Parathyroid adenoma (tissue), 2 donors: Measurements from ENCODE around the gene PATZ1.

Experiments
- H2AFZ ChIP-seq: fragments of 300-600 bp; sonication (generic); one replicate; pipeline ENCODE4 v1.7.0; 2017; ENCODE audit warnings: antibody characterized with exemption, mild to moderate bottlenecking
- H3K27ac ChIP-seq: fragments of 300-600 bp; sonication (generic); one replicate; pipeline ENCODE4 v1.7.0; 2017
- H3K27me3 ChIP-seq: fragments of 300-600 bp; sonication (generic); one replicate; pipeline ENCODE4 v1.7.0; 2017; ENCODE audit warnings: low read length; ENCODE audit not compliant: control insufficient read depth, insufficient read depth
- H3K36me3 ChIP-seq: fragments of 300-600 bp; sonication (generic); one replicate; pipeline ENCODE4 v1.7.0; 2017; ENCODE audit warnings: low read length; ENCODE audit not compliant: control insufficient read depth, insufficient read depth
- H3K4me1 ChIP-seq: fragments of 300-600 bp; sonication (generic); one replicate; pipeline ENCODE4 v1.7.0; 2017; ENCODE audit warnings: control low read depth
- H3K4me2 ChIP-seq: fragments of 300-600 bp; sonication (generic); one replicate; pipeline ENCODE4 v1.7.0; 2017; ENCODE audit warnings: low read length
- H3K4me3 ChIP-seq: fragments of 300-600 bp; sonication (generic); one replicate; pipeline ENCODE4 v1.7.0; 2017; ENCODE audit warnings: low read depth, low read length
- H3K79me2 ChIP-seq: fragments of 300-600 bp; sonication (generic); one replicate; pipeline ENCODE4 v1.7.0; 2017; ENCODE audit warnings: control low read depth
- H3K9ac ChIP-seq: fragments of 300-600 bp; sonication (generic); one replicate; pipeline ENCODE4 v1.7.0; 2017; ENCODE audit warnings: mild to moderate bottlenecking
- H3K9me3 ChIP-seq: fragments of 300-600 bp; sonication (generic); one replicate; pipeline ENCODE4 v1.7.0; 2017; ENCODE audit warnings: low read length; ENCODE audit not compliant: control insufficient read depth
- TF ChIP-seq, protein P1 (sequence below): fragments of 300-600 bp; sonication (generic); IDR thresholded peaks from one replicate; pipeline ENCODE4 v1.7.0; 2017; ENCODE audit warnings: antibody characterized with exemption, mild to moderate bottlenecking
- donor health status: primary hyperparathyroidism.

Gene PATZ1

DNA sequence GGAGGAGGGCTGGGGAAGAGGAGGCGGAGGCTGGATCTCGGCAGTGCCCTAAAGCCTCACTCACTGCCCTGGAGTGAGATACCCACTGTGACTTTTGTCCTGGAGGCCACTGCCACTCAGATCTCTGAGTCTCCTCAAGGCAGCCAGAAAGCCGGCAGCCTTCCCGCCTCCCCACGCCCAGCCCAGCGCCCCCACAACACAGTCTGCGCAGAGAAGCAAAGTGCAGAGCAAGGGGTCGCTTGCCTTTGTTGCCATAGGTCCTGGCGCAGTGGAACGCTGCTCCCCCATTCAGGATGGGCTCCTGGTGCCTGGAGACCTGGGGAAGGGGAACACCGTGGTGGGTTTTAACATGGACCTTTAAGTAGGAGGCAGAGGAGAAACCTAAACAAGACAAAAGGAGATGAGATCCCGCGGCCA lies 17.6 kb downstream of the PATZ1 start:
- TF ChIP-seq, protein P1, sequence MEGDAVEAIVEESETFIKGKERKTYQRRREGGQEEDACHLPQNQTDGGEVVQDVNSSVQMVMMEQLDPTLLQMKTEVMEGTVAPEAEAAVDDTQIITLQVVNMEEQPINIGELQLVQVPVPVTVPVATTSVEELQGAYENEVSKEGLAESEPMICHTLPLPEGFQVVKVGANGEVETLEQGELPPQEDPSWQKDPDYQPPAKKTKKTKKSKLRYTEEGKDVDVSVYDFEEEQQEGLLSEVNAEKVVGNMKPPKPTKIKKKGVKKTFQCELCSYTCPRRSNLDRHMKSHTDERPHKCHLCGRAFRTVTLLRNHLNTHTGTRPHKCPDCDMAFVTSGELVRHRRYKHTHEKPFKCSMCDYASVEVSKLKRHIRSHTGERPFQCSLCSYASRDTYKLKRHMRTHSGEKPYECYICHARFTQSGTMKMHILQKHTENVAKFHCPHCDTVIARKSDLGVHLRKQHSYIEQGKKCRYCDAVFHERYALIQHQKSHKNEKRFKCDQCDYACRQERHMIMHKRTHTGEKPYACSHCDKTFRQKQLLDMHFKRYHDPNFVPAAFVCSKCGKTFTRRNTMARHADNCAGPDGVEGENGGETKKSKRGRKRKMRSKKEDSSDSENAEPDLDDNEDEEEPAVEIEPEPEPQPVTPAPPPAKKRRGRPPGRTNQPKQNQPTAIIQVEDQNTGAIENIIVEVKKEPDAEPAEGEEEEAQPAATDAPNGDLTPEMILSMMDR = no peak
- Histone ChIP-seq H3K36me3 (no peaks in the 10 kb centered on the region), H3K27ac (no peak overlapping the region)

GRCh38 chr22:31327806-31328543 lies 18.2 kb downstream of the PATZ1 start:
- H3K4me3 ChIP-seq = no peak overlapping the region
- no peak overlapping the region for H2AFZ ChIP-seq
- H3K4me1 ChIP-seq = no peaks in the 10 kb centered on the region
- no peaks in the 10 kb centered on the region for H3K9me3 ChIP-seq
- H3K79me2 ChIP-seq = no peaks in the 10 kb centered on the region
- no peak overlapping the region for H3K9ac ChIP-seq
- H3K4me2 ChIP-seq = no peak overlapping the region
- H3K36me3 ChIP-seq = no peaks in the 10 kb centered on the region
- no peak overlapping the region for H3K27ac ChIP-seq
- TF ChIP-seq, protein P1 = no peak
- H3K27me3 ChIP-seq = no peaks in the 10 kb centered on the region

More for the DNA sequence above, 17.6 kb downstream of the PATZ1 start:
- H3K9ac ChIP-seq = no peak overlapping the region
- H3K4me2 ChIP-seq = no peak overlapping the region
- H3K79me2 ChIP-seq = no peaks in the 10 kb centered on the region
- H3K4me1 ChIP-seq = no peaks in the 10 kb centered on the region
- H3K4me3 ChIP-seq = no peak overlapping the region
- H3K9me3 ChIP-seq = no peaks in the 10 kb centered on the region
- H3K27me3 ChIP-seq = no peaks in the 10 kb centered on the region
- H2AFZ ChIP-seq = no peak overlapping the region

GRCh38 chr22:31326877-31327276 lies 19.3 kb downstream of the PATZ1 start:
- Histone ChIP-seq H3K79me2 (no peaks in the 10 kb centered on the region), H3K4me3 (no peak overlapping the region), H3K9ac (no peak overlapping the region), H3K4me1 (no peaks in the 10 kb centered on the region), H2AFZ (no peak overlapping the region), H3K27me3 (no peaks in the 10 kb centered on the region), H3K4me2 (no peak overlapping the region), H3K27ac (no peak overlapping the region), H3K9me3 (no peaks in the 10 kb centered on the region), H3K36me3 (no peaks in the 10 kb centered on the region)
- TF ChIP-seq, protein P1 = no peak

DNA sequence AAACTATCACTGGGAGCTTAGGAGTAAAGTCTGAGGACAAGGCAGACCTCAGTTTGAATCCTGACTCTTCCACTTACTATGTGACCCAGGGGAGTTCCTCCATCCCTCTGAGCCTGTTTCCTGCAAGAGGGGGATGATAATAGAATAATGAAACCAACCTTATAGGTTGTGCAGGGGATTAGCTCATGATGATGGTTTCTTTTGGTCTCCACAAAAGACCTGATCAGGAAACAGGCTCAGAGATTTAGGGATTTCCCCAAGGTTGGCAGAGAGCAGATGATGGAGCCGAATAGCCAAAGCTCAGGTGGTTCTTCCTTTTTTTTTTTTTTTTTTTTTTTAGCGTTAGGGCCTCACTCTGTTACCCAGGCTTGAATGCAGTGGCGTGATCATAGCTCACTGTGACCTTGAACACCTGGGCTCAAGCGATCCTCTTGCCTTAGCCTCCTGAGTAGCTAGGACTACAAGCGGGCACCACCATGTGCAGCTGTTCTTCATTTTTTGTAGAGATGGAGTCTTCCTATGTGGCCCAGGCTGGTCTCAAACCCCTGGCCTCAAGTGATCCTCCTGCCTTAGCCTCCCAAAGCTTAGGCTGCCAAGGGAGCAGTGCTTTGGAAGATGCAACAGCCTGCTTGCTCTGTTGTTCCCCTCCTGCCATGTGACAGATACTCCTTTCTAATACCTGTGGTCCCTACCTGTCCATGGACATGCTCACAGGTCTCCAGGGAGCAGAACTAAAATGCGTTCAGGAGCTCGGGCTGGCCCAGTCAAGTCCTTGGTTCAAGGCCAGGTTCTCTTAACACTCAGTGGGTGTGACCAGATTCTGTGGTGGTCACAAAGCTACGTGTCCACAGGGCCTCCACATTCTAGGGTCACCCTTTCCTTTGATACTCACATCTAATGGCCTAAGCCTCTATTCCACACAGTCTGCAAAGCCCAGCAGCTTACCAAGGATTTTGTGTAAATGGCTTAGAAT lies 22.3 kb downstream of the PATZ1 start:
- Histone ChIP-seq H3K27me3 (no peaks in the 10 kb centered on the region), H3K4me1 (no peaks in the 10 kb centered on the region), H3K79me2 (no peaks in the 10 kb centered on the region), H3K27ac (no peak overlapping the region), H3K4me3 (no peak overlapping the region), H3K9me3 (no peaks in the 10 kb centered on the region), H3K36me3 (no peaks in the 10 kb centered on the region), H3K9ac (no peak overlapping the region), H2AFZ (no peak overlapping the region), H3K4me2 (no peak overlapping the region)
- TF ChIP-seq, protein P1 = no peak
